Stimulated activated CD8-positive, alpha-beta memory T cell treated with anti-CD3 and anti-CD28 coated beads, Interleukin-4, amount 100 ng/mL, for 24 hours (primary cell): ENCODE measurements around the gene GCA.

ENCODE experiments used
- DNase-seq: peaks from one replicate; pipeline ENCODE4 v3.0.0-alpha.2; 2020; ENCODE audit warnings: low read depth

The GCA gene

DNA sequence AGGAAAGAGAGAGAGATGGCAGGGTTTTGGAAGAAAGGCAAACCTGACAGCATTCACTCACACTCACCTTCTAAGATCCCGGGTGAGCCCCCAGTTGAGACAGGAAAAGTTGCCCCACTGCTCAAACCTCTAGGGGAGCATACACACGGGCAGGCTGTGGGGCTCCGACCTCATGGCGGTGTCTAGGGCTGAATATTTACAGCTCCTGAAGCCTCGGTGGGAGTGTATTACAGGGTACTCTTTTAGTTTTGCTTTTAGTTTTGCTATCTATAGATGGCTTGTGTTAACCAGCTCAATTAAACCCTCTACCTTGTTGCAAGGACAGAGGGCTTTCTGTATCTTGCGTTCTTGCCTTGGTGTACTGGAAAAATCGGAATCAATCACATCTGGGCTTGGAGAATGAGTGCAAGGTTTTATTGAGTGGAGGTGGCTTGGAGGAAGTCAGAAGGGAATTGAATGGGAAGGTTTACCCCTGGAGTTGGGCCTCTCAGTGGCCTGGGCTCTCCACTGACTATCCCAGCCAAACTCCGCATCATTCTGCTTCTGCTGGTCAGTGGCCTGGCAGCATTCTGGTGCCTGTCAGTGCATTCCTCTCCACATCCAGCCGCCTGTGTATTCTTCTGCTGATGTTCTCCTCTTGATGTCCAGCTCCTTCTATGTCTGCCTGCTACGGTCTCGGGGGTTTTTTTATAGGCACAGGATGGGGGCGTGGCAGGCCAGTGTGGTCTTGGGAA lies 15.3 kb upstream of the GCA start:
- no peak for DNase-seq

DNA sequence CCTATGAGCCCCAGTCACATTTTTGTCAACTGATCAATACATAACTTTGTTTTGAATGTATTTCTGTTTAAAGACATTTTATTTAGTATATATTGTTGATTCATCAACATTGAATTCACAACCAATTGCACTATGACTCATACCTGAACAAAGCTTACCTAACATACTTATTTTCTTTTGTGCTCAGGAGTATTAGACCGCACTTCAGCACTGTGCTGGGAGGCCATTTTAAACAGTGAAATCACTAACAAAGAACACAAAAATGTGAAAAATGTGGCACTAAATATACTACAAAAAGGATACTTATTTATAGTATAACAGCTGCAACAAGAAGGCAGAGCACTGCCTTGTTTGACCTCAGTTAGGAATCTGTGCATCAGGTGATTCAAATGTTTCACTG lies 13.1 kb upstream of the GCA start:
- no peak for DNase-seq

DNA sequence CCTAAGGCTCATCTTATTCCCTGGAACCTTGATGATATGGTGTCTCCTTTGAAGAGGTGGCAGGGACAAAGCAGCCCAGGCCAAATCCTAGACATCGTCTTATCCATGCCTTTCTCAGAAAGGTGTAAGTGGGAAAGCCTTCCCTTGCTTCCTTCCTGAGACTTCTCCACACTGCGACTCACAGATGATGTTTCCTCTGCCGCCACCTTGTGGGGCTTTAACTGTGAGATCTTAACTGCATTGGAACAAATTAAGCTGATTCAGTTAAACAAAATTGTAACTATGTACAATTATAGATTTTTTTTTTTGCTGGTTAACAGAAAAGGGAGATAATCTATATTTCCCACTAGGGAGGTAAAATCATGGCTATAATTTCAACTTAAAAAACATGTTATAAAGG lies 10.0 kb upstream of the GCA start:
- DNase-seq = no peak

DNA sequence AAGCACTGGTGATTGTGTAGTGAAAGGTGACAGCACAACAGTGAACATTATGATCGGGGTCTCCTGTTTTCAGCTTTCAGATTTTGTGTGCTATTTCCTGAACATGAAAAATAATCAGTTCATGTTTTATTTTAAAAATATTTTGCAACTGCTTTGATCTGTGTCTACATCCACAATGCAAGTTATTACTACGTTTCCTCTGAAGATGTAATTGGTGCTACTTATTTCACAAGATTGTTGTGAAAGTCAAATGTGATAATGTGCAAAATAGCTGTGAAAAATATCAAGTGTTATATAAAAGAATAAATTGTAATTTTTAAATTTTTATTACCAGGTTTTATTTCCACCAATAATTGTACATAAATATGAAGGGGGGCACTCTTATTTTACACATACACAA lies 6.1 kb upstream of the GCA start:
- DNase-seq = no peak

DNA sequence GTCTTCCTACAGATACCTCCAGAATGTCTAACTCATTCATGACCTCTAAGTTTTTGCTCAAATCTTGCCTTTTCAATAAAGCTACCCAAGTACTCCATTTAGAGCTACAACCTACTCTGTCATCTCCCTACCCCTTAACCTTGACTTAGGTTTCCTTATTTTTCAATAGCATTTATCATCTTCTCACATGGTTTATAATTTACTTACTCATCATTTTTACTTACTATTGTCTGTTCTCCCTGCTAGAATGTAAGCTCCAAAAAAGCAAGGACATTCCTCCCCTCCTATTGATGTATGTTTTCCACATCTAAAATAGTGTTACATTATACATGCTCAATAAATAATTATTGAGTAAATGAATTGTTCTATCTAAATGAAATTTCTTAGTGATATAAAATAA lies 3.1 kb upstream of the GCA start:
- DNase-seq = no peak

DNA sequence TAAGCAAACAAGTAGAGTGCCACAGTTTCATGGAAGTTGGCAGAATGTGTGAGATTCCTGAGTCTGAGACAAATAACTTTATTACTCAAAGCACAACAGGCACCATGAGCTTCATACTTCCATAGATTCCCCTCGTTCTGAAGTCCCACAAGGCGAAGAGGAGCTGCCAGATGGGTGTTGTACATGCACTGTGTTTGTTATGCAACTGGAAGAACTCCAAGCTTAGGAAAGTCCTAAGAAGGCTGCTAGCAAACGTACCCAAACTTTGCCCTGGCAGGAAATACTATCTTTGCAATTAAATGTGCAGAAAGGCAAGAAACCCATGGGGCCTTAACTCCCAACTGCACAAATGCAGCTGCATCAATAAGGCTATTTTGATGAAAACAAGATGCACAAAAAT lies 1.6 kb upstream of the GCA start:
- no peak for DNase-seq

DNA sequence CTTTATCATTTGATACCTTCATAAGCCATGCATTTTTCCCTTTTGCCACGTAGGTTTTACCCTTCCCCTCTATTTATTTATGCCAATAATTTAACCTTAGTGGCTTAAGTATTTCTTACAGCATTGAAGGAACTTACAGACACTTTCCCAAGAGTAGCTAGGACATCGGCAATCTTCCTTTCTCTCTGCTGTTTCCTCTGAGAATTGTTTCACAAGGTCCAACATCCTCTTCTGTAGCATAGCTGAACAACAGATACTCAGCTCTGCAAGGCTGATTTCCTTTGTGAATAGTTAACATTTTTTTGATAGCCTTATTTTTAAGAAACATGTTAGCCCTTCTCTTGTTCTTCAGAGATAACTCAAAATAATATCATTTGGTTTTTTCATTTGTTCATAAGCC lies 1.1 kb upstream of the GCA start:
- no peak for DNase-seq

DNA sequence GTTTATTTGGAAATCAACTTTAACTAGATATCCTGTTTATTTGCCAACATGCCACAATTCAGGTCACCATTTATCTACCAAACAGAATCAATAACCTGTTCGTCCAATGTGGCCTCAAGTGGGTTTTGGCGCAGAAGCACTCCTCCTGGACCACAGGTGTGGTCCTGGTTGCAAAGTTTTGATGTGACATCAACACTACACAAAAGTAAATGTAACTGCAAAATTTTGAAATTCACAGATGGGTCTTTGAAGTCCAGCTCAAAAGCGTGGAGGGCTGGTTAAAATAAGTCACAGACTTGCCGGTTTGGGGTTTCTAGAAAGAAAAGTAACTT lies 474 bp upstream of the GCA start:
- no peak for DNase-seq

DNA sequence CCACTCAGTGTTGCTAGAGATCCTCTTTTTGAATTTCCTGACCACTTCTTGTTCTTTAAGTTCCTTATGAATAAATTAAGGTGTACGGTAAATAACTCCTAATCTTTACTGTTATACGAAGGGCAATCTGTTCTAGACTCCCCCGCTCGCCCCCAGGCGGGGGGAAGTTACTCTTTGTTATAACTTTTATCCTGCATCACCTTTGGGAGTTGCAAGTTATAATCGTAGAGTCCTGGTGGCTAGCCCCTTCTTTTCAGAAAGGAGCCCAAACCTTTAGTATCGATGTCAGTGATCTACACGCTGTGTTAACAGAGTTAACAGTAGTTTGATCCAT lies 652 bp downstream of the GCA start:
- no peak for DNase-seq

DNA sequence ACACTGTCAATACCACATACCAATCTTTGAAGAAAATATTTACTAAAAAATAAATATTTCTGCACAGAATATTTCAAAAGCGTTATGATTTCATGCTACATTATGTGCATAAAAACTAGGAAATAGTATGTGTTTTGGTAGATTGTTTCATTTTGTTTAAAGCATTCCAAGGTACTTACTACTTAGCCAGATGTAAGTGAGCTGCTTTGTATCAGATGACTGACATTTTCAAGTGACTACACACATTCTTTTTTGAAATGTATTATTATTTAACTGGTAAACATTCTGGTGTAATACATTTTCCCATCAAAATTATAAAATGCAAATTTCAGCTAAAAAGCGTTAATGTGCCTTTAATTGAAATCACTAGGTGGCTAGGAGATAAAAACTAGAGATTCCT lies 21.5 kb downstream of the GCA start:
- DNase-seq = no peak

DNA sequence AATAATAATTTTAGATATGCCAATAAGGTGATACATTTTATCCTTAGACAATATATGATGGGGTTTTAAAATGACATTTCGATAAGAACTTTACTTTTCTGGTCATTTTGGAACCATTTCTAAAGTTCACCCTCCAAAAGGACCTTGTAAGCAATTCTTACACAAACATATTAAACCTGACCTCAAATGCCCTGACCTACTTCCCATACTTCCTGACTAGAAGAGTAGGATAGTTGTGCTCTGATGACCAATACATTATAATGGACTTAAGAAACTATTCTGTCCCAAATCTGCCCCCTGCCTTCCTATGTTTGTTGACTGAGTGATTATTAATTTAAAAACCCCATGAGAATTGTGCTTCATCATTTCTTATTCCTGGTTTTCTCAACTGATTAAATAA lies 24.6 kb downstream of the GCA start:
- DNase-seq = no peak

DNA sequence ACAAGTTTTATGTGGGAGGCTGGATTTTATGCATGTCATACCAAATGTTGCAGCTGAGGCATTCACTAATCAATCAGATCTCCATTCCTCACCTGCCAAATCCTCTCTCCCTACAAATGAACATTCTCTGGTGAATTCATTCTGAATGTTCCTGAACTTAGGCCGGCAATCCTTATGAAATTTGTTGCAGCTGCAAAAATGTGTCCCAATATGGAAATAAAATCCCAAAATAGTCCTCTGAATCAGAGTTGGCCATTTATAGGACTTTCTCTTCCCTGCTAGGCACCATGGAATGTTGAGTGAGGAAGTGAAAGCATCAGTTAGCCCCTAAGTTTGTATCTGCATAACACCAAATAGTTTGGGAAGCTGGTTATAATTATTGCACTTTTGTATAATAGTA lies 25.6 kb downstream of the GCA start:
- DNase-seq = no peak

DNA sequence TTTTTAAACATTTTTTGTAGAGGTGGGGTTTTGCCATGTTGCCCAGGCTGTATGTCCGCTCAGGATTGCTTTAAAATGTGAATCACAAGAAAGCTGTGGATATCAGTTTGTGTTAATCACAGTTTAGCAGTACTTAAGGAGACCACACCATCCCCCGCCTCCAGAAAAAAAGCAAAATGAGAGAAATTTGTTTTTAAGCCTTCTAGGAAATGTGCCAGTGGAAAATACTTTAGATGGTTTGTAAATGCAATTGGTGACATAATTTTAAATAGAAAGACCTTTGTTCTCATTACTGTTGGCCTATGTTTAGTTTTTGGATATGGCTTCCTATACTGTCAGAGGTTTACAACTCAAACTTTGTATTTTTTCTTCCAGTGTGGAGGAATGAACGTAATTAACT lies 27.0 kb downstream of the GCA start:
- no peak for DNase-seq

DNA sequence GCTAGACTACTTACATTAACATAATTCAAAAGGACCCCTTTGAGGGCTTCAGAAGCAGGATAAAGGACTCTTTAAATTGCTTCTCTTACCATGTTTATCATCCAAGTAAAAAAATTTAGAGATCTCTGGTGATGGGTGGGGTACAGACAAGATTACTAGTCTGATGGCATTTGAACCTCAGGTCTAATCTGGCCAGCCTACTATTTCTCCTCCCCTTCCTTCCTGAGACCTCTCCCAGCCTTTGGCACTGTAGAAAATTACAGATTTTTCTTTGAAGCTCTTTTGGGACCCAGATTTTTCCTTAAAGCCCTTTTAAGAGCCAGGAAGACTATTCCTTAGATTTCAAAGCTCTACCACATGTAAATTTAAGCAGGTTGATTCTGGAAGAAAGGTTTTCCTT lies 28.9 kb downstream of the GCA start:
- no peak for DNase-seq

DNA sequence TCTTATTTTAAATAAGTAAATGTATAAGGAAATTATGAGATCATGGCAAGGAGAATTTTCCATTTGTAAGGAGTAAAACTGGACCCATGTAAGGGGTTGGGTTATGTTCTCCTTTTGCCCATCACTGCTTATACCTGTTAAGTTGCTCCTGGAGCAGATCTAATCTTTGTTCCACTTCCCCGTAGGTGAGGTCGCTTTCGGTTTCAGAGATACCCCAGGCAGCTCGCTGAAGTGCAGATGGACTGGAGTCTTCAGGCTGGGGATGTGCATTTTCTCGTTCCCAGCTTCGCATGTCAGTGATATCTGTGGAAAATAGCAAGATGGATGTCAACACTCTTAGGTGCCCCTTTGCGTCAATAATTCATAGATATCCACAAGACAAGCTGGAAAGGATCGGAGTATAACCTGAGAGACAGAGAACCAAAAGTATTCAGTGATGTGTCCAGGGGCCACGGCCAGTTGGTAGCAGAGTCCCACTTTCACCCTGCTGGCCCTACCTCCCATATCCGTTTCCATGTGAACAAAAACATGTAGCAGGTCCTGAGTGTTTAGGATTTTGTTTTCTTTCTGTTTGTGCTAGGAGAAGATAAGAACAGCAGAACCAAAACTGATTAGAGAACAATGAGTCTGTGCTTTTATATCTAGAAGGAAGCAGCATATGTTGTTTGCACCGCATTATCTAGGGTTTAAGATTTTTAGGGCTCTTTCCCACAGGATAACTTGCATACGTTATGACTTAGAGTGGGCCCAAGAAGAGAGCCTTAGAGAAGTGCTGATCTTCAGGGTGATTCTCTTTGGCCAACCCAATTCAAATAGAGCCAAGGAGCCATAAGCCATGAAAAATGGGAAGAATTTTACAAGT lies 36.0 kb downstream of the GCA start:
- no peak for DNase-seq

DNA sequence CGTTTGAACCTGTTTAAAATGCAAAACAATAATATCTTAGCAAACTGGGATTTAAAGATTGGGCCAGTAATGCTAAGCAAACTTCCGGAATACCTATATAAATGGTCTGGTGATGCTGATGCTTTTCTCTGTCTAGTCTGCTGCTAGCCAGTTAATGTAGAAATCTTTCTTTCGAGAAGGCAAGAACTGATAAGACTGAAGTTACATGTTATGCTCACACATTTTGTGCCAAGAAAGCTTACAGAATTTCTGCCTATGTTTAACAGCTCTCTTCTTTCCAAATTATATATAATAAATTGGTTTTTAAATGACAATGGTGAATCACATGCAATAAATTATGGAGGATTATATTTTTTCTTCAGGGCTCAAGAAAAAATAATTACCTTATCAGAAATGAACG lies 37.9 kb downstream of the GCA start:
- DNase-seq = no peak

DNA sequence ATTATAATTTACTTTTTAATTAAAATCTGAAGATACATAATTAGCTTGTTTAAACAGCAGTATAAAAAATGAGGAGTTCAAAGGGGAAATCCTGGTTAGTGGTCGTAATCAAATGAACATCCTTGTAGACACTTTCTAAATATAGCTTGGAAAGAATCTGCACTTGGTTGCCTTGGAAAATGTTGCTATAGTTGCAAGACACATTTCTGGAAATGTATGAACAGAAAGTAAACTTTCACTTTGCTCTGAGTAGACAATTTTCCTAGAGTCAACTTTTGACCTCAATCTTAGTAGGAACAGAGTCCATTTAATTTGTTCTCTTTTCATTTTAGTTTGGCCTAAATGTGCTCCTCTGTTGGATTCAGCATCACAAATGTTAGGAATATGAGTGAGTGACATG lies 38.3 kb downstream of the GCA start:
- DNase-seq = no peak

DNA sequence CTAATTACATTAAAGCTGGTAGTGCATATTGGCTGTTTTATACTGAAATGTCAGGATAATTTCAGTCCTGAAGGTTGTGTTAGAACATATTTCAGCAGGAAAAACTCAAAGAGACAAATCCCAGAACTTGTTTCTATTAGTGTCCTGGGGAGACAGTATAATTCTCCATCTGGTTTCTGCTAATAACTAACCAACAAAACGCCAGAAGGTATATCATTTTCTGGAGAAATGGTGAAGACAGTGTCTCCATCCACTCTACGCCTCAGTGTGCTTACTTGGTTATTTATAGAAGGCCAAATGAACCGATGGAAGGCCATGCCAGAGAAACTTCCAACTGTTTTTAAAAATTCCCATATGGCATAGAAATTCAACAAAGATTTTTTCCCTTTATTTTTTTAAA lies 41.6 kb downstream of the GCA start:
- no peak for DNase-seq

DNA sequence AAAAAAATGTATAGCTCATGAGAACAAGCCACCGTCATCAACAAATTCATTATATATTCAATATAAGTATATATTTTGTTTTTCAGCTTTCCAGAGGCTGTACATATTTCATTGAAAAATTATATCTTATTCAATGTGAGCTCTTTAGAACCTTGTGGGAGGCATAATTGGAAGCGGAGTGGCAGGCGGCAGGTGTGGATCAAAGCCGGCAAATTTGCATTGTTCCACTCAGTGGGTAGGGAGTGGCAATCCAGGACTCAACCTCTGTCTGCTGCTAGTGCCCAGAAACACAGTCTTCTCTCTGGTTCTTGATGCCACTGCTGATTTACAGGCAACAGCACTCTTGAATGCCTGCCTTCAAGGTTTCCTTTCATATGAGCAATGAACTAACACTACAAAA lies 46.9 kb downstream of the GCA start:
- DNase-seq = no peak

DNA sequence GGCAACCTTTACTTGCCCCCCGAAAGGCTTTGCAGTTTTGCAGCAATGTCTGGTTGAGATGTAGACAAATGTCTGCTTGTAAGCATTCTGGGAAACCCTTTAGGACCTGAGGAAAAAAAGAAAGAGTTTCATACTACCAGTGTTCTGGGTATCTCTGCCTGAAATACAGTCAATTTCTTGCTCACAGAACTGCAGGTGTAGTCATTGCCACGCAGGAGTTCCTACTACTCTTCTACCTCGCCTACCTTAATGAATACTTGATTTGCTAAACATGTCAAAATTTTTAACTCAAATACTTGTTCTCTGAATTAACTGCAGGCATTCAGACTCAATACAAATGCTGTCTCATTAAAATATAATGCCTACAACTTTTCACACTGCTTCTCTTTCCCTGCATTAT lies 56.4 kb downstream of the GCA start:
- DNase-seq = no peak

DNA sequence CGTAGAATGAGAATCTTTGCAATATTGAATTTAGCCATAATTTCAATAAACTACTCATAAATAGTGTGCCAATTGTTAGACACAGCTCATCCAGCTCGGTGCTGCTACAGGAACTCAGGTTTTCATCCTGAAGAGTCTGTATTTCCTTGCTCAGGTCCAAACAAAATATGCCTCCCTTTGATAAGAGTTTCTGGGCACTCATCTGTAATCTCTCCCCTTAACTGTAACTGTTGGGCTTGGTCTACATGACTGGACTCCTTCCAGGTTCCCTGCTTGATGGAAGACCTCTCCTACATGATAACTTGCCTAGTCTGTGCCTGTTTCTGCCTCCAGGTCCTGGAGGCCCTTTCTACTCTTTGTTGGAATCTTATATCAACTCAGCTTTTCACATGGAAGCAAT lies 57.9 kb downstream of the GCA start:
- no peak for DNase-seq

DNA sequence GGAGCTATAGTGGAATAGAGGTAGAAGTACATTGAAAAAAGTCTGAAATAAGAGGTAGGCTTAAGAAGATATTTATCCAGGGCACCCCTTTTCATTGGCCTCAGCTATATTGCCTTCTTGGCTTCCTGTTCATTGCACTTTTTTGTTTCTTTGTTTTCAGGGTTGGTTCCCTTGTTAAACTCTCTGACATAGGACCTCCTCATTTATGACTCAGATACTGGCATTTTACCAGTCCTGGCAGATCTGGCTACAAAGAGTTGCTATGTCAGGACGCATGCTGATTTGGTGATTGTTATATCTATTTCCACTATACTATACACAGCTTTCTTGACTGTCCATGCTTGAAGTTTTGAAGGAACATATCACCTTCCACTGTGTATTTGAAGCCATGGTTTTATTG lies 60.0 kb downstream of the GCA start:
- DNase-seq = no peak
